Measurements from ENCODE around the gene CLIP1. TPM values are rescaled to one million over a fixed set of nuclear protein-coding genes. Genes with fewer than 3 reads are reported as not detected.

The CLIP1 gene
- total and polyA plus RNA-seq, 2 of the 4 experiments (the other 2 are of a cell fraction), result 38.0 to 54.8 TPM

DNA sequence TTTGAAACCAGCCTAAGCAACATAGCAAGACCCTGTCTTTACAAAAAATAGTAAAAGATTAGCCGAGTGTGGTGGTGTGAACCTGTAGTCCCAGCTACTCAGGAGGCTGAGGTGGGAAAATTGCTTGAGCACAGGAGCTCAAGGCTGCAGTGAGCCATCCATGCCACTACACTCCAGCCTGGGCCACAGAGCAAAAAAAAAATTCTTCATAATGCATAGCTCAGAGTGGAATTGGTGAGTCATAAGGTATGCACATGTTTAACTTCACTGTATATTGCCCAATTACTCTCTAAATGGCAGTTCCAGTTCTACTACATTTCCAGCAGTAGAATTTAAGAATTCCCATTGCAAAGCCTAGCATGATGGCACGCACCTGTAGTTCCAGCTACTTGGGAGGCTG is 26.8 kb upstream of the CLIP1 start:
- Histone ChIP-seq H2AFZ (replicated peaks; ENCODE audit: low read length, poor library complexity) (no peak overlapping the region), H3K9me1 (ENCODE audit: insufficient read depth, low read length) (peaks cover 11% of the 10 kb centered on the region; the same call in 1 of the 2 replicates), H3K18ac (ENCODE audit: low read depth, low read length) (peak overlapping the region; percentile 25; the same call in 1 of the 2 replicates), H3K27ac (ENCODE audit: insufficient read depth, low read length) (peak overlapping the region; percentile 34; the same call in 1 of the 2 replicates), H3K14ac (replicated peaks; ENCODE audit: low read depth, low read length) (no peak overlapping the region), H4K5ac (ENCODE audit: low read depth, low read length) (no peak overlapping the region), H2BK15ac (ENCODE audit: low read depth, low read length) (peak overlapping the region; percentile 30; the same call in 1 of the 3 replicates), H2BK5ac (ENCODE audit: low read depth, low read length, poor library complexity, severe bottlenecking) (peak overlapping the region; percentile 11), H3K9ac (ENCODE audit: low read depth, low read length) (no peak overlapping the region), H2BK20ac (ENCODE audit: low read depth, low read length) (peak overlapping the region; percentile 82; the same call in 1 of the 2 replicates), H4K91ac (ENCODE audit: insufficient read depth, low read depth, low read length) (no peak overlapping the region), H2AK9ac (replicated peaks; ENCODE audit: low read depth, low read length, poor library complexity) (no peak overlapping the region), H3K36me3 (ENCODE audit: control insufficient read depth, insufficient read depth, low read length) (no peaks in the 10 kb centered on the region), H4K20me1 (ENCODE audit: insufficient read depth, low read length) (no peaks in the 10 kb centered on the region), H2AK5ac (ENCODE audit: low read depth, low read length) (peak overlapping the region; percentile 17; the same call in 1 of the 2 replicates), H3K4me1 (ENCODE audit: control insufficient read depth, insufficient read depth, low read length) (peaks cover 3% of the 10 kb centered on the region; the same call in 1 of the 2 replicates), H3K23ac (ENCODE audit: low read depth, low read length) (no peak overlapping the region), H2BK120ac (ENCODE audit: low read depth, low read length) (peak overlapping the region; percentile 69), H3K9me3 (ENCODE audit: control insufficient read depth, insufficient read depth, low read length) (no peaks in the 10 kb centered on the region), H3K4ac (ENCODE audit: low read depth, low read length) (peak overlapping the region; percentile 38; the same call in 1 of the 2 replicates), H3K79me1 (ENCODE audit: low read depth in 1 of 2, low read length in 2 of 2) (no peaks in the 10 kb centered on the region), H3K56ac (ENCODE audit: extremely low read depth, insufficient read depth, low read length) (no peak overlapping the region), H3K27me3 (ENCODE audit: control insufficient read depth, insufficient read depth, low read length) (no peaks in the 10 kb centered on the region), H3K4me2 (ENCODE audit: low read depth, low read length) (no peak overlapping the region; the same call in 1 of the 2 replicates), H4K8ac (ENCODE audit: low read depth in 2 of 2, low read length in 2 of 2) (peak overlapping the region in 1 of 2 experiments; percentile 63; a peak in 1 of 4 replicates), H3K4me3 (ENCODE audit: insufficient read depth, low read depth, low read length) (no peak overlapping the region)
- ChIA-PET CTCF (interaction anchor here (0.5 to 1.1 kb wide), 3 partner anchors 13 to 101 kb away, joined by 3 to 4 read pairs (median 3); no protein-coding TSS in a partner anchor), POLR2A (ENCODE audit: unreplicated experiment) (interaction anchor here (0.6 kb wide), 1 partner anchor 9 kb away, joined by 3 read pairs; no protein-coding TSS in a partner anchor)
- in situ Hi-C loops (cut with MboI; ENCODE audit: low sequenced_read_pairs), result no loop called here
- TF ChIP-seq MAZ (IDR thresholded peaks at IDR 0.05; ENCODE audit: borderline replicate concordance, low read depth, low read length) (no peak), RCOR1 (IDR thresholded peaks at IDR 0.05; ENCODE audit: insufficient replicate concordance, low read length) (peak; percentile 31), CEBPB (IDR thresholded peaks at IDR 0.05; ENCODE audit: low read depth, low read length) (peak; percentile 97), CHD1 (IDR thresholded peaks at IDR 0.05; ENCODE audit: low read depth, low read length) (no peak), RFX5 (IDR thresholded peaks at IDR 0.05; ENCODE audit: low read depth, low read length) (no peak), BHLHE40 (IDR thresholded peaks at IDR 0.05; ENCODE audit: low read depth, low read length) (0 out of 2 replicates have a peak, but pooled peaks have one; percentile 54), MAFK (IDR thresholded peaks at IDR 0.05; ENCODE audit: low read depth, low read length) (no peak), MXI1 (IDR thresholded peaks at IDR 0.05; ENCODE audit: borderline replicate concordance, low read depth, low read length) (no peak), ELK1 (IDR thresholded peaks at IDR 0.05; ENCODE audit: borderline replicate concordance, low read depth, low read length) (no peak), RAD21 (IDR thresholded peaks at IDR 0.05; ENCODE audit: low read length) (no peak), POLR2A (IDR thresholded peaks at IDR 0.05; ENCODE audit: low read depth, low read length) (no peak), FOS (IDR thresholded peaks at IDR 0.05; ENCODE audit: low read depth, low read length) (peak; percentile 94), SMC3 (IDR thresholded peaks at IDR 0.05; ENCODE audit: low read depth, low read length) (no peak), NFE2L2 (IDR thresholded peaks at IDR 0.05; ENCODE audit: low read depth, low read length) (no peak)
- TF ChIP-seq, protein P1, sequence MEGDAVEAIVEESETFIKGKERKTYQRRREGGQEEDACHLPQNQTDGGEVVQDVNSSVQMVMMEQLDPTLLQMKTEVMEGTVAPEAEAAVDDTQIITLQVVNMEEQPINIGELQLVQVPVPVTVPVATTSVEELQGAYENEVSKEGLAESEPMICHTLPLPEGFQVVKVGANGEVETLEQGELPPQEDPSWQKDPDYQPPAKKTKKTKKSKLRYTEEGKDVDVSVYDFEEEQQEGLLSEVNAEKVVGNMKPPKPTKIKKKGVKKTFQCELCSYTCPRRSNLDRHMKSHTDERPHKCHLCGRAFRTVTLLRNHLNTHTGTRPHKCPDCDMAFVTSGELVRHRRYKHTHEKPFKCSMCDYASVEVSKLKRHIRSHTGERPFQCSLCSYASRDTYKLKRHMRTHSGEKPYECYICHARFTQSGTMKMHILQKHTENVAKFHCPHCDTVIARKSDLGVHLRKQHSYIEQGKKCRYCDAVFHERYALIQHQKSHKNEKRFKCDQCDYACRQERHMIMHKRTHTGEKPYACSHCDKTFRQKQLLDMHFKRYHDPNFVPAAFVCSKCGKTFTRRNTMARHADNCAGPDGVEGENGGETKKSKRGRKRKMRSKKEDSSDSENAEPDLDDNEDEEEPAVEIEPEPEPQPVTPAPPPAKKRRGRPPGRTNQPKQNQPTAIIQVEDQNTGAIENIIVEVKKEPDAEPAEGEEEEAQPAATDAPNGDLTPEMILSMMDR (conservative IDR thresholded peaks at IDR 0.05; ENCODE audit: low read depth, low read length), result no peak
- TF ChIP-seq, protein P2, sequence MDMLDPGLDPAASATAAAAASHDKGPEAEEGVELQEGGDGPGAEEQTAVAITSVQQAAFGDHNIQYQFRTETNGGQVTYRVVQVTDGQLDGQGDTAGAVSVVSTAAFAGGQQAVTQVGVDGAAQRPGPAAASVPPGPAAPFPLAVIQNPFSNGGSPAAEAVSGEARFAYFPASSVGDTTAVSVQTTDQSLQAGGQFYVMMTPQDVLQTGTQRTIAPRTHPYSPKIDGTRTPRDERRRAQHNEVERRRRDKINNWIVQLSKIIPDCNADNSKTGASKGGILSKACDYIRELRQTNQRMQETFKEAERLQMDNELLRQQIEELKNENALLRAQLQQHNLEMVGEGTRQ (IDR thresholded peaks at IDR 0.05; ENCODE audit: low read depth, low read length), result no peak
- BruUV-seq (replicated peaks), result no TSS peak
- WGBS, 2 experiments (ENCODE audit: extremely low coverage in 2 of 2, insufficient read length in 1 of 2), result no CpG with 5 or more reads among the region's 2 CpGs
- intact Hi-C loops (cut with micrococcal nuclease), result no loop called here
- dilution Hi-C loops (cut with HindIII; ENCODE audit: low sequenced_read_pairs, unreplicated experiment), result no loop called here
- ATAC-seq (ENCODE audit: low read depth) (peak; percentile 96), DNase-seq (peak; percentile 95)

All from IMR-90 (cell line).